Muscle of back (tissue), 11 donors: ENCODE data around the gene LRMDA. TPM values are rescaled to one million over a fixed set of nuclear protein-coding genes. Genes with fewer than 3 reads are reported as not detected.
"Not testable (repeated sequence)": the region's sequence is repeated elsewhere in the genome, so short reads cannot be mapped to it uniquely, and the experiment has no call there.

ENCODE experiments used
- DNase-seq, 3 donors: peaks; one replicate each; pipeline versions ENCODE4 v3.0.0 to v3.0.0-alpha.2; 2013
- polyA plus RNA-seq, 10 donors: library from polyadenylated mRNA; unstranded; fragments of 120-200 nt; gene quantifications; one replicate each; pipeline ENCODE4 v1.2.1, GENCODE V29; 2013; ENCODE audit not compliant: insufficient read length in 10 of 10

The LRMDA gene
- polyA plus RNA-seq, 10 donors = 3.6 to 9.3 (median 6.0) TPM

GRCh38 chr10:76581506-76582256 lies 1150.3 kb downstream of the LRMDA start:
- DNase-seq = peak in 2 of 3 donors; percentile 24 to 36

DNA sequence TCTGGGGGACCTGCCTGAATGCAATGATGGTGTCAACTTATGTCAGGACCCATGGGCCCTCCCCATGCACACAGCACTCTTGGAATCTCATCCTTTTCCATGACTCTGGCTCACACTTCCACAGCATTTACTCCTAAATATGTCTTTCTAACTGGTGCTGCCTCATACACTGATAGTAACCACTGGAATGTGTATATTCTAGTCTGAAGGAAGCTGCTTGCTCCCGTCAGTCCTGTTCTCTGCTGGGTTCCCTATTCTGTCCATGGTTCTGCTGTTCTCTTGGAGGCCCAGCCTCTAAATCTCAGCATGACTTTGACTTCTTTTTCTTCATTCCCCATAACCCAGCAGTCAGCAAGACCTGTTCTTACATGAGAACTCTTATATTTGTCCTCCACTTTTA lies 1151.1 kb downstream of the LRMDA start:
- DNase-seq = no peak

GRCh38 chr10:76583711-76584161 lies 1152.3 kb downstream of the LRMDA start:
- peak in 1 of 3 donors; percentile 81 for DNase-seq

DNA sequence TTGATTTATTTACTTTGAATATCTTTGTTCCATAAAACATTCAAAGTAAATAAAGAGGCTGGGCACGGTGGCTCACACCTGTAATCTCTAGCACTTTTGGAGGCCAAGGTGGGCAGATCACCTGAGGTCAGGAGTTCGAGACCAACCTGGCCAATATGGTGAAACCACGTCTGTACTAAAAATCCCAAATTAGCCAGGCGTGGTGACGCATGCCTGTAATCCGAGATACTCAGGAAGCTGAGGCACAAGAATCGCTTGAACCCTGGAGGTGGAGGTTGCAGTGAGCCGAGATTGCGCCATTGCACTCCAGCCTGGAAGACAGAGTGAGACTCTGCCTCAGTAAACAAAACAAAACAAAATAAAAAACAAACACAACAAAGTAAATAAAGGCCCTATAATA lies 1153.0 kb downstream of the LRMDA start:
- not testable (repeated sequence) for DNase-seq

Other genes starting within 250 kb of the LRMDA start
- 100 to 1,000 TPM; 214 to 401 (median 304) TPM for gene VDAC2, start 220.8 kb upstream of the LRMDA start, polyA plus RNA-seq
- gene COMTD1, start 195.7 kb upstream of the LRMDA start, polyA plus RNA-seq = 10 to 100 TPM in 1 of 10 donors, 1 to 10 TPM in 9; 2.1 to 10.4 (median 4.9) TPM
- 10 to 100 TPM in 6 of 10 donors, 1 to 10 TPM in 4; 8.3 to 20.4 (median 10.4) TPM for gene ZNF503, start 29.9 kb upstream of the LRMDA start, polyA plus RNA-seq